ENCODE data around the gene CCDC169.
"Not testable (repeated sequence)": the region's sequence is repeated elsewhere in the genome, so short reads cannot be mapped to it uniquely, and the experiment has no call there.

CCDC169 gene

GRCh38 chr13:36342715-36343114 lies 45.1 kb upstream of the CCDC169 start:
- no peak overlapping the region for H3K4me3 ChIP-seq (replicated peaks; ENCODE audit: low read depth, low read length)
- DNase-seq (ENCODE audit: extremely low read depth, low read depth): no peak
- TF ChIP-seq, protein P1, sequence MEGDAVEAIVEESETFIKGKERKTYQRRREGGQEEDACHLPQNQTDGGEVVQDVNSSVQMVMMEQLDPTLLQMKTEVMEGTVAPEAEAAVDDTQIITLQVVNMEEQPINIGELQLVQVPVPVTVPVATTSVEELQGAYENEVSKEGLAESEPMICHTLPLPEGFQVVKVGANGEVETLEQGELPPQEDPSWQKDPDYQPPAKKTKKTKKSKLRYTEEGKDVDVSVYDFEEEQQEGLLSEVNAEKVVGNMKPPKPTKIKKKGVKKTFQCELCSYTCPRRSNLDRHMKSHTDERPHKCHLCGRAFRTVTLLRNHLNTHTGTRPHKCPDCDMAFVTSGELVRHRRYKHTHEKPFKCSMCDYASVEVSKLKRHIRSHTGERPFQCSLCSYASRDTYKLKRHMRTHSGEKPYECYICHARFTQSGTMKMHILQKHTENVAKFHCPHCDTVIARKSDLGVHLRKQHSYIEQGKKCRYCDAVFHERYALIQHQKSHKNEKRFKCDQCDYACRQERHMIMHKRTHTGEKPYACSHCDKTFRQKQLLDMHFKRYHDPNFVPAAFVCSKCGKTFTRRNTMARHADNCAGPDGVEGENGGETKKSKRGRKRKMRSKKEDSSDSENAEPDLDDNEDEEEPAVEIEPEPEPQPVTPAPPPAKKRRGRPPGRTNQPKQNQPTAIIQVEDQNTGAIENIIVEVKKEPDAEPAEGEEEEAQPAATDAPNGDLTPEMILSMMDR (IDR thresholded peaks at IDR 0.05; ENCODE audit: low read depth, low read length, missing control alignments): no peak

DNA sequence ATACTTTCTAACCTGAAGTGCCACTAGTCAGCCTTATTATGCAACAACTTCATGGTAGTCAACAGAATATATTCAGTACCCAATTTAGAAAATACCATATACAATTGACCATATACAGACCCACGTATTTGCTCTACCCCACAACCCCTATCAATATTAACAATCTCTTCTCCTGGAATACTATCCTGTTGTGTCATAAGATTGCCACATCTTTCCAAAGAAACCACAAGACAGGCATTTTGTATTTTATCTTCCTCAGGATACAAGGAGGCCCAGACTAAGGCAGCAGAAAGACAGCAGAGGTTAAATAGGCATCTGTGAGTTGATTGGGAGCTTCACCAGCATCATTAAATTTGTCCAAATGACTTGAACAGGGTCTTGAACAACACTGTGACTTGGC lies 44.1 kb upstream of the CCDC169 start:
- no peak for DNase-seq (ENCODE audit: extremely low read depth, low read depth)
- TF ChIP-seq, protein P1 (IDR thresholded peaks at IDR 0.05; ENCODE audit: low read depth, low read length, missing control alignments): no peak
- H3K4me3 ChIP-seq (replicated peaks; ENCODE audit: low read depth, low read length): no peak overlapping the region

DNA sequence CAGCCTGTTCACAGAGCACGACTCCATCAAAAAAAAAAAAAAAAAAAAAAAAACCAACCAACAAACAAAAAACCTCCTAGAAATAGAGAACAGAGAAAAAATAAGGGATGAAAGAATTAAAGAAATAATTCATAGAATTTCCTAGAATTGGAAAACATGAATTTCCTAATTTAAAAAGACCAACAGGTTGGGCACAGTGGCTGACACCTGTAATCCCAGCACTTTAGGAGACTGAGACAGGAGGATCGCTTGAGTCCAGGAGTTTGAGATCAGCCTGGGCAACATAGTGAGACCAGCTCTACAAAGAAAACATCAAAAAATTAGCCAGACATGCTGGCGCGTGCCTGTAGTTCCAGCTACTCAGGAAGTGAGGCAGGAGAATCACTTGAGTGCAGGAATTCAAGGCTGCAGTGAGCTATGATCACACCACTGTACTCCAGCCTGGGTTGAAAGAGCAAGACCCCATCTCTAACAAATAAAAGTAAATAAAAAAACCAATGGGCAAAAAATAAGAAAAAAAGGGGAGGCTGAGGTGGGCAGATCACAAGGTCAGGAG lies 42.1 kb upstream of the CCDC169 start:
- TF ChIP-seq, protein P1 (IDR thresholded peaks at IDR 0.05; ENCODE audit: low read depth, low read length, missing control alignments): no peak
- no peak overlapping the region for H3K4me3 ChIP-seq (replicated peaks; ENCODE audit: low read depth, low read length)
- no peak for DNase-seq (ENCODE audit: extremely low read depth, low read depth)

GRCh38 chr13:36337938-36338641 lies 40.5 kb upstream of the CCDC169 start:
- TF ChIP-seq, protein P1 (IDR thresholded peaks at IDR 0.05; ENCODE audit: low read depth, low read length, missing control alignments): no peak
- DNase-seq (ENCODE audit: extremely low read depth, low read depth): no peak
- H3K4me3 ChIP-seq (replicated peaks; ENCODE audit: low read depth, low read length): no peak overlapping the region

DNA sequence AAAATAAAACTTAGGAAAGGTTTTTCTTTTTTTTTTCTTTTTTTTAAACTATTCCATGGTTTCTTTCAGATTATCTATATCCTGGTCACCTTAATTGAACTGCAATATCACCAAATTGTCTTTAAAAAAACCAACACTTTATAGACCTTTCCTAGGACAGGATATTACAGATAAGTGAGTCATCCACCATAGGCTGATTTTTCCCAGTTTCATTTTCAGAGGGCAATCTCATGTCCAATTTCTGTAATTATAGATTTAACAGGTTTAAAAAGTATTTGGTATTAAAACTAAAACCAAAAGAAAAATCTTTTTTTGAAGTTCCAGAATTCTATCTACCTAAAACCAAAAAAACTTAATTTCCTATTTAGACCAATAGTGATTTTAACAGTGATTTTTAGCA lies 35.4 kb upstream of the CCDC169 start:
- H3K4me3 ChIP-seq (replicated peaks; ENCODE audit: low read depth, low read length): no peak overlapping the region
- DNase-seq (ENCODE audit: extremely low read depth, low read depth): no peak
- TF ChIP-seq, protein P1 (IDR thresholded peaks at IDR 0.05; ENCODE audit: low read depth, low read length, missing control alignments): no peak

DNA sequence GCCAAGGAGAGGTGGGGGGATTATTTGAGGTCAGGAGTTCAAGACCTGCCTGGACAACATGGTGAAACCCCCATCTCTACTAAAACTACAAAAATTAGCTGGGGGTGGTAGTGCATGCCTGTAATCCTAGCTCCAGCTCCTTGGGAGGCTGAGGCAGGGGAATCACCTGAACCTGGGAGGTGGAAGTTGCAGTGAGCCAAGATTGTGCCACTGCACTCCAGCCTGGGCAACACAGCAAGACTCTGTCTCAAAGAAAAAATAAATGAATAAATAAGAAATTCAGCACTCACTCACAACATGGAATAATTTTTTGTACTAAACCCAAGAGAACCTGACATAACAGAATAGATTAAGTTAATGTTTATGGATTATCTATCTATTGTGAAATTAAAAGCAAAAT lies 34.6 kb upstream of the CCDC169 start:
- not testable (repeated sequence) for DNase-seq (ENCODE audit: extremely low read depth, low read depth)

GRCh38 chr13:36331280-36331679 lies 33.7 kb upstream of the CCDC169 start:
- no peak overlapping the region for H3K4me3 ChIP-seq (replicated peaks; ENCODE audit: low read depth, low read length)
- TF ChIP-seq, protein P1 (IDR thresholded peaks at IDR 0.05; ENCODE audit: low read depth, low read length, missing control alignments): no peak
- no peak for DNase-seq (ENCODE audit: extremely low read depth, low read depth)

More for the DNA sequence above, 34.6 kb upstream of the CCDC169 start:
- not testable (repeated sequence) for H3K4me3 ChIP-seq (replicated peaks; ENCODE audit: low read depth, low read length)
